Cardiac fibroblast (primary cell): ENCODE measurements around the gene SLC35E2B.
A peak's percentile ranks its signal among the peaks of the same experiment; 100 is the strongest.
"Not testable (repeated sequence)": the region's sequence is repeated elsewhere in the genome, so short reads cannot be mapped to it uniquely, and the experiment has no call there.

Experiments
- DNase-seq, 2 donors: peaks; one replicate each; pipeline versions ENCODE4 v3.0.0 to v3.0.0-alpha.2; 2010; ENCODE audit warnings: low read depth in 2 of 2
- H3K4me3 ChIP-seq, 2 donors: replicated peaks in 1 of 2; 1 replicate in 1 of 2; 2 replicates in 1 of 2; pipeline ENCODE4 v1.5.1; 2011; ENCODE audit warnings: low read depth in 2 of 2, low read length in 2 of 2, mild to moderate bottlenecking in 2 of 2, moderate library complexity in 1 of 2
- TF ChIP-seq, protein P1 (sequence below): IDR thresholded peaks from one replicate; pipeline ENCODE4 v1.5.1; 2011; ENCODE audit warnings: low read depth, mild to moderate bottlenecking, low read length, inconsistent platforms

SLC35E2B gene

DNA sequence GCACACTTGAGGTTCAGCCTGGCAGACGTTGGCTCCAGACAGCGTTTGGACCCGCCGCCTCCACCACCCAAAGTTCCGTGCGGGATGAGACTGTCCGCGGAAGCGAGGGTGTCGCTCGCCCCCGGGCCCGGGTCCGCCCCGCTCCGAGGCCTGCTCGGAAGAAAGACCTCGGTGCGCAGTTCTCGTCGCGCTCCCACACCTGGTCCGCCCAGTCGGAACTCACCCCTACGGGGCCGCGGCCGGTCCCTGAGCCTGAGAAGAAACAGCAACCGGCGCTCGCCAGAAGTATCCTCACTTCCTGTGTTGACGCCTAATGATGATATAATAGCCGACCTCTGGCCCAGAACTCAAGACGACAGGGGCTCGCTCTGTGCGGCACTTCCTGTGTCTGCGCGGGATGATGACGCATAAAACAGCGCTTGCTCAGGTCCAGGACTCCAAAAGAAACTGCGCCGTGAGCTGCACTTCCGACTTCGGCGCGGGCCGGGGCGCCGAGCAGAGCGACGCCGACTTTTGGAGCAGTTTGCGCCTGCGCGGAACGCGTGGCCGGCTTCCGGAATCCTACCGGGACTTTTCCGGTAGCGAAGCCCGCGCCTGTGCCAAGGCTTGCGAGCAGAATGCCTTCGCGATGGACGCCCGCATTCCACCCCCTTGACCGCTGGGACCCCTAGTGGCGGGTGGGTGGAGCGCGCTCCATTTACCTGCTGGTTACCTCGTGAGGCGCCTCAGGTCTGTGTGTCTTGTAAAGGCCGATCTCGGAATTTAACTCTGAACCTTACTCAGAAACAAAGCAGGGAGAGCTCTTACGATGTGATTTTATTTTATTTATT lies 31.7 kb upstream of the SLC35E2B start, which contains the start of gene CDK11A:
CDK11A (minus strand) TSS at position 323 of the 830 bp plus-strand sequence. CDS start 1,539 bp downstream, outside the sequence.
- TF ChIP-seq, protein P1, sequence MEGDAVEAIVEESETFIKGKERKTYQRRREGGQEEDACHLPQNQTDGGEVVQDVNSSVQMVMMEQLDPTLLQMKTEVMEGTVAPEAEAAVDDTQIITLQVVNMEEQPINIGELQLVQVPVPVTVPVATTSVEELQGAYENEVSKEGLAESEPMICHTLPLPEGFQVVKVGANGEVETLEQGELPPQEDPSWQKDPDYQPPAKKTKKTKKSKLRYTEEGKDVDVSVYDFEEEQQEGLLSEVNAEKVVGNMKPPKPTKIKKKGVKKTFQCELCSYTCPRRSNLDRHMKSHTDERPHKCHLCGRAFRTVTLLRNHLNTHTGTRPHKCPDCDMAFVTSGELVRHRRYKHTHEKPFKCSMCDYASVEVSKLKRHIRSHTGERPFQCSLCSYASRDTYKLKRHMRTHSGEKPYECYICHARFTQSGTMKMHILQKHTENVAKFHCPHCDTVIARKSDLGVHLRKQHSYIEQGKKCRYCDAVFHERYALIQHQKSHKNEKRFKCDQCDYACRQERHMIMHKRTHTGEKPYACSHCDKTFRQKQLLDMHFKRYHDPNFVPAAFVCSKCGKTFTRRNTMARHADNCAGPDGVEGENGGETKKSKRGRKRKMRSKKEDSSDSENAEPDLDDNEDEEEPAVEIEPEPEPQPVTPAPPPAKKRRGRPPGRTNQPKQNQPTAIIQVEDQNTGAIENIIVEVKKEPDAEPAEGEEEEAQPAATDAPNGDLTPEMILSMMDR, result peak; percentile 7
- H3K4me3 ChIP-seq, result peak within 1 kb of the TSS; percentile 65 to 66
- peak; percentile 100 for DNase-seq

GRCh38 chr1:1721201-1721600 lies 28.6 kb upstream of the SLC35E2B start:
- no peak overlapping the region for H3K4me3 ChIP-seq
- DNase-seq, result no peak
- TF ChIP-seq, protein P1, result no peak

DNA sequence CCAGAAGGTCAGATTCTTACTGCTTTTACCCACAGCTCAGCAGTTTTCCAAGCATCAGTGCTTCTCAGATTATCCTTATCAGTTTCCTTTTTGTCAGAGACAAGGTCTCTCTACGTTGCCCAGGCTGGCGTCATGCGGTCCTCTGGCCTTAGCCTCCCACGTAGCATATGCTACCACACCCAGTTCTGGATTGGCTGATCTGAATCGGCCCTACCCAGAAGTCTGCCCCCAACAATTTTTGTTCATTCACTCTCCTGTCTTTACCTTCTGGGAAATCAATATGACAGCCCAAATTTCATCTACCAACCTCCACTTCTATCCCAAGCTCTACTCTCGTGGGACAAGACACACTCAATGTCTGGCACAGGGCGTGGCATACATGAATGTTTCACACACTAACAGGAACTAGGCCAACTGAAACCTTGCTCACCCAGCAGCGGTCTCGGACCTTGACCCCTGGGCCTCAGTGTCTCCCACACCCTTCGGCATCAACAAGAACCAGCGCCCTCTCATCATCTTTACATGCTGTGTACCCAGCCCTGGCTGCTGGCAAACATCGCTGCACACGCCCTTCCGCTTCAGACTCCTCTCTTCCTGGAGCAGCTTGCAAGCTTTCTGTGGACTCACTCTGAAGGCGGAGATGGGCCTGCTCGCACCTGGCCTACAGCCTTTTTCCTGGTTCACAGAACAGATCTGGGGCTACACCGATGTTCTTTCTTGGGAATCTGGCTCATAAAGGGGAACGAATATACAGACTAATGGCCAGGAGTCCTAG lies 22.7 kb upstream of the SLC35E2B start:
- not testable (repeated sequence) for H3K4me3 ChIP-seq, DNase-seq

GRCh38 chr1:1707897-1708296 lies 15.3 kb upstream of the SLC35E2B start:
- H3K4me3 ChIP-seq, DNase-seq: not testable (repeated sequence)

DNA sequence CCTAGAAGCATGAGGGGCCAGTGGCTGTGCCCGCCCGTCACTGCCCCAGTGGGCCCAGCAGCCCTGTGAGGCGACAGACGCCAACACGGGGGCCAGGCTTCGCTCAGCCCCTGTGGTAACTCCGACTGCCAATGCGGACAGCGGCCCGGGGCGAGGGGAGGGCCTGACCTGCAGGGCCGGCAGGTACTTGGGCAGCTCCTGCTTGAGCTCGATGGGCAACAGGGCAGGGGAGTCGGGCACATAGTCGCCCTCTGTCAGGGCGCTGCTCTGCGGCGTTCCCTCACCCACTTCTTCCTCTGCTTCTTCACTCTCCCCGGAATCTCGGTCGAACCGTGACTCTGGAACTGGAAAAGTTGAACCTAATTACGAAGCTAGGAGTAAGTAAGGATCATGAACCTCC lies 14.6 kb upstream of the SLC35E2B start:
- DNase-seq, result not testable (repeated sequence)

GRCh38 chr1:1705623-1706022 lies 13.0 kb upstream of the SLC35E2B start:
- DNase-seq, H3K4me3 ChIP-seq: not testable (repeated sequence)

More for the DNA sequence above, 14.6 kb upstream of the SLC35E2B start:
- H3K4me3 ChIP-seq, result not testable (repeated sequence)

- DNase-seq, result not testable (repeated sequence)
Observed at GRCh38 chr1:1704284-1704957, 11.8 kb upstream of the SLC35E2B start.

DNA sequence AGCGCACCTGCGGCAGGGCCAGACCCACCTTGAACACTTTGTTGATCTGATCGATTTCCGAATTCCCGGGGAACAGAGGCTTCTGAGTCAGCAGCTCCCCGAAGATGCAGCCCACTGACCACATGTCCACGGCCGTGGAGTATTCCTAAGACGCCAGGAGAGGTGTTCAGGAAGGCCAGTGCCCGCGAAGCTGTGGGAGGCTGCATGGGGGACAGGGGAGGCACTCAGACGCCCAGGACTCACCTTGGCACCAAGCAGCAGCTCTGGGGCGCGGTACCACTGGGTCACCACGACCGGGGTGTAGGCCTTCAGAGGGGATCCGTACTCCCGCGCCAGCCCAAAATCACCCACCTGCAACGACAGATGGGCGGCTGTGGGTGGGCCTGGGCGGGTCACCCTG lies 11.2 kb upstream of the SLC35E2B start:
- DNase-seq, result no peak
- no peak overlapping the region for H3K4me3 ChIP-seq
- TF ChIP-seq, protein P1, result no peak

More at GRCh38 chr1:1704284-1704957, 11.8 kb upstream of the SLC35E2B start:
- not testable (repeated sequence) for H3K4me3 ChIP-seq

GRCh38 chr1:1702506-1702905 lies 9.9 kb upstream of the SLC35E2B start:
- H3K4me3 ChIP-seq, DNase-seq: not testable (repeated sequence)

GRCh38 chr1:1700557-1700956 lies 8.0 kb upstream of the SLC35E2B start:
- not testable (repeated sequence) for H3K4me3 ChIP-seq, DNase-seq

- DNase-seq, H3K4me3 ChIP-seq: not testable (repeated sequence)
Observed at GRCh38 chr1:1700067-1700466, 7.5 kb upstream of the SLC35E2B start.

- not testable (repeated sequence) for DNase-seq, H3K4me3 ChIP-seq
Observed at GRCh38 chr1:1699061-1699460, 6.5 kb upstream of the SLC35E2B start.

DNA sequence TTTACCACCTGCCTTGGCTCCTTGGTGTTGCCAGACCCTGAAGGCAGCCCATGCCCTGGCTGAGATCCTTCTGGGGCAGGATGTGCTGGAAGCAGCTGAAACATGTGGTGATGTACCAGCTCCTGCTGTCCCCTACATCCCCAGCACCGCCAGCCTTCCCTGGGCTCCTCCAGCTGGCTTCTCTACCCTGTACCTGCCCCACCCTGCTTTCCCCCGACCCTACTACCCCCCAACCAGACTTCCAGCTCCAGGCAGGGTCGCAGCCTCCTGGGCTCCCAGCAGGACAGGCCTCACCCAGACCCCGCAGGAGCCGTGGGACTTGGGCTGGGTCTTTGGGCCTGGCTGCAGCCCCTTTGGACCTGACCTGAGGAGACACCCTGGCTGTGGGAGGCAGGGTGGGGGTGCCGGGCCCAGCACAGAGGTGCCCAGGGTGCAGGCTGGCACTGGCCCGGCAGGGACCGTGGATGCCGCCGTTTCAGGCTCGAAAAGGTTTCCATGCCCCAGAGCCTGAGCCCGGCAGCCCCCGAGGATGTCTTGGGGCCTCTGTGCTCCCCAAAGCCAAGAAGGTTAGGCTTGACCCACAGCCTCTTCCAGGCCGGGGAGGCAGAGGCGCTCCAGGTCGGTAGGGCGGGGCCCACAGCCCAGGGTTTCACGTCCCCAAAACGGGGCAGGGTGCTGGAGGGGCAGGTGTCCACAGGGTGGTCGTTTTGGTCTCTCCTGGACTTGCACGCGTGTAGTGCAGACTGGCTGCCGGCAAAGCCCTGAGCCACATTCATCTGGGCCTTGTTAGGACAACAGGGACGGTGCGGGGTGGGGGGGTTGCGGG lies 5.0 kb upstream of the SLC35E2B start:
- not testable (repeated sequence) for DNase-seq, H3K4me3 ChIP-seq
